Activated CD4-positive, alpha-beta T cell treated with anti-CD3 and anti-CD28 coated beads, Interleukin-2, amount 50 U/mL, for 16 hours (primary cell): ENCODE results near the gene RPL32.

ENCODE experiments used
- DNase-seq: peaks from one replicate; pipeline ENCODE4 v3.0.0-alpha.2; 2020

The RPL32 gene

DNA sequence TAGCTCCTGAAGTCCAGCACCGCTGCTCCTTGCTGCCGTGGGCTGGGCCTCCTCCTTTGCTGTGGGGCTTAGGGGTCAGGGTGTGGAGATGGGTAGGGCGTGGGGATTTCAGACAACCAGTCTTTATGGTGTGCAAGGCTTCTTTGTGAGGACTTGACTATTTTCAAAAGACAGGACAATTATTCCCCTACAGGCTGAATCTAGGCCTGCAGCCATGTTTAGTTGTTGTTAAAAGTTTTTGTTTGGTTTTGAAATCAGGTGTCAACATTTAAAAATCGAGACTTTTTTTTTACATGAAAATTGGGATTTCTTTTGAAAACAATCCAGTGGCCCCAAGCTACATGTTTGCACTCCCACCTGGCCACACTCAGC lies 10.6 kb downstream of the RPL32 start:
- no peak for DNase-seq

- no peak for DNase-seq
These were observed 11.2 kb downstream of the RPL32 start for GRCh38 chr3:12829886-12830784.

DNA sequence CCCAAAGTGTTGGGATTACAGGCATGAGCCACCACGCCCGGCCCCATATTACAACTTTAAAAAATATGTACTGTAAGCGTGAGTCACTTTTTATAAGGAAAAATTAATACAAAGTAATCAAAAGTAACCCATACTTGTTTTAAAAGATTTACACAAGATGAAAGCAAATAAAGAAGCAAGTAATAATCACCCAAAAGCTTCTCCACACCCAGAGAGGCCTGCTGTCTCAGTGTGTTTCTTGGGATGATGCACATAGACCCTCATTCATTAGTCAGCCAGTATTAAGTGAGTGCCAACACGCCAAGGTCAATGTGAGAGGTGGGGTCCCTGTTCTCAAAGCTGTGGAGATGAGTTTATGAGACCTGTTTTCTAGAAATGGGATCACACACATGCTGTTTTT lies 12.0 kb downstream of the RPL32 start:
- DNase-seq, result no peak

DNA sequence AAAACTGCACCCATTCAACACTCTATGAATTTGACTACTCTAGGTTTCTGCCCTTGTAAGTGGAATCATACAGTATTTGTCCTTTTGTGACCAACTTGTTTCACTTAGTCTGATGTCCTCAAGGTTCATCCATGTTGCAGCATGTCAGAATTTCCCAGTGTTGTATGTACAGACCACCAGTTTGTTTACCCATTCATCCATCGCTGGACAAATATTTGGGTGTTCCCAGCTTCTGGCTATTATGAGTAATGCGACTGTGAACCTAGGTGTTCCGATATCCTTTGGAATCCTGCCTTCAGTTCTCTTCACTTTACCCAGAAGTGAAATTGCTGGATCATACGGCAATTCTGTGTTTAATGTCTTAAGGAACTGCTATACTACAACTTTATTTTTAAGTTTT lies 12.6 kb downstream of the RPL32 start:
- no peak for DNase-seq

DNA sequence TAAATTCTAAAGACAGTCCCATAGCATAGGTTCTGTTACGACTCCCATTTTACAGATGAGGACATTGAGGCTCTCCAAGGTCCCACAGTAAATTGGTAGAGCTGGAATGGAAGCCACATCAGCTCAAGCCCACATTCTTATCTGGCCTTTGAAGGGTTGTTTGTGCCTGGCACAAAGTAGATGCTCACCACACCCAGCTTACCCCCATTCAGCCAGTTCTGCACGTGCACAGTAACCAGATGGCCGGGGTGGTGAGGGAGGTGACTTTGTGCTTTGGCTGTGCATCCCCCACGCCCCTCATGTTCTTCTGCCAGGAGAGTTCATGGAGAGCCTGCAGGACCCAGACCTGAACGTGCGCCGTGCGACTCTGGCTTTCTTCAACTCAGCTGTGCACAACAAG lies 16.2 kb downstream of the RPL32 start:
- DNase-seq, result no peak

DNA sequence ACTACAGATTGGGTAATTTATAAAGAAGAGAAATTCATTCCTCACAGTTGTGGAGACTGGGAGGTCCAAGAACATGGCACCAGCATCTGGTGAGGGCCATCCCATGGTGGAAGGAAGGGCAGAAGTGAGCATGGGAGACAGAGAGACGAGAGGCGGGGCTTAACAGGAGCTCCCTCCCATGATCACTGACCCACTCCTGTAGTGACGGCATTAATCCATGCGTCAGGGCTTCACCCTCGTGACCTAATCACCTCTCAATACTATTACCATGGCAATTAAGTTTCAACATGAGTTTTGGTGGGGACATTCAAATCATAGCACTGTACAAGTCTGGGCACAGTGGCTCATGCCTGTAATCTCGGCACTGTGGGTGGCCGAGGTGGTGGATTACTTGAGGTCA lies 17.1 kb downstream of the RPL32 start:
- no peak for DNase-seq

GRCh38 chr3:12822725-12823373 lies 18.5 kb downstream of the RPL32 start:
- DNase-seq, result no peak

- DNase-seq, result no peak
These were observed 22.6 kb downstream of the RPL32 start for GRCh38 chr3:12818773-12819172.

- no peak for DNase-seq
These were observed 23.1 kb downstream of the RPL32 start for GRCh38 chr3:12818273-12818672.

- no peak for DNase-seq
These were observed 24.0 kb downstream of the RPL32 start for GRCh38 chr3:12817343-12817710.

GRCh38 chr3:12816521-12817342 lies 24.6 kb downstream of the RPL32 start:
- no peak for DNase-seq

DNA sequence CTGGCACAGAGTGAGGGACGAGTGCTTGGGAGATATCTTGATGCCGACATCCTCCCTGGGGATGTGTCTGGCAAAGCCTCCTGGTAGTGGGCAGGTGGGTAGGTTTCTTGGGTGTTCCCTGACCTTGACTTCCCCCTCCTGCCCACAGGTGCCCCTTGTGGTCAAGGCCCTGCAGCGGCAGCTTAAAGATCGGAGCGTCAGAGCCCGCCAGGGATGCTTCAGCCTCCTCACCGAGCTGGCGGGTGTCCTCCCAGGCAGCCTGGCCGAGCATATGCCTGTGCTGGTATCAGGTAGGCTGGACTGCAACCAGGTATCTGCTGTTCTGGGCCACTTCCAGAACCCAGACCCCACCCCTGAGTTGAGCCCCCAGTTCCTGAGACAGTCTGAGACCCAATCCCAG lies 25.6 kb downstream of the RPL32 start:
- DNase-seq, result no peak

DNA sequence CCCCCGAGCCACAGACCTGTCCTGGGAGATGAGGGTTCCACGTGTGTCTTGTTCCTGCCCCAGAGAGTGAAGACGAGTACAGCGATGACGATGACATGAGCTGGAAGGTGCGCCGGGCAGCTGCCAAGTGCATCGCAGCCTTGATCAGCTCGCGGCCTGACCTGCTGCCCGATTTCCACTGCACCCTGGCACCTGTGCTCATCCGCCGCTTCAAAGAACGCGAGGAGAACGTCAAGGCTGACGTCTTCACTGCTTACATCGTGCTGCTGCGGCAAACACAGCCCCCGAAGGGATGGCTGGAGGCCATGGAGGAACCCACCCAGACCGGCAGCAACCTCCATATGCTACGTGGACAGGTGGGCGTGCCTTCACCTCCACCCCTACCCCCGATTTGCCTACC lies 26.3 kb downstream of the RPL32 start:
- no peak for DNase-seq

DNA sequence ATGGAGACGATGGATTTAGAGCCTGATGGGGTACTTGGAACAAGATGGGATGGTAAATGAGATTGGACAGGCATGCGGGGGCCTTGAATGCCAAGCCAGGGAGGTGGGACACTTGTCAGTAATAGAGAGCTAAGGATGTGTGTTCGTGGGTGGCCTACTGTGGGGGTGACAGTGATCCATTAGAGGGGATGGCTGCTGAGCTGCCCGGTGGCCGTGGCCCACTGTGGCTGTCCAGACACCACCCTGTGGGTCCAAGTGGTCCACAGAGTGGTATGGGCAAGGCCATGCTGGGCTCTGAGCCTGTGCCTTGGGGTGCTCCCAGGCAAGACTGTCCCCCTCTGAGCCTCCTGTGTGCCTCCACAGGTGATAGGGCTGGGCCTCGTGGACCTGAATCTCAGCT lies 27.4 kb downstream of the RPL32 start:
- no peak for DNase-seq

DNA sequence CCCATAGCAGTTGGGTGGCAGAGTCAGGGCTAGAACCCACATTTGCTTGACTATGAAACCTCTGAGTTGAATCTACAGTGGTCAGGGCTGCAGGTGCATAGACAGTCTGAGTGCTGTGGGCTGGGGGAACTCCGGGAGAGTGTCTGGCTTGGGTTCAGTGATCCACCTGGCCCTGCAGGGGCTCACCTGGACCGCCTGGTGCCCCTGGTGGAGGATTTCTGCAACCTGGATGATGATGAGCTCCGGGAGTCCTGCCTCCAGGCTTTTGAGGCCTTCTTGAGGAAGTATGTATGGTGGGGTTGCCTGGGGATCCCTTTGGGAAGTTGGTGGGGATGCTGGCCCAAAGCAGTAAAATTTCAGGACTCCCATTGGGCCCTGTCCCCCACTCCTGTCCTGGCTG lies 28.6 kb downstream of the RPL32 start:
- DNase-seq, result no peak

DNA sequence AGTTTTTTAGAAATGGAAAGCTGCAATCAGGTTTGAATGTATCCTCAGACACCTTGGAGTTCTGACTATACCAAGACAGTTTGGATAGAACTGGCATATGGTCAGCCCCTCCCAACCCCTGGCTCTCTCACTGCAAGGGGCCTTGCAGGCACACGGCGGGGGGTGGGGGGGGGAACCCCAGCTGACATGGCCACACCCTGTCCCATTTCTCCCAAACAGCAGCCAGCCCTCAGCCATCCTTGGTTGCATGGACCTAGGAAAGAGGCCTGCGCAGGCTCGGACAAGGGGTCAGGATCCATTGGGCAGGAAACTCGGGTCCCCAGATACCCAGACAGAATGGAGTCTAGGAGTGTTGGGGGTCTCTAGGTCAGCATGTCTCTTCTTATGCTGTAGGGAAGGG lies 30.4 kb downstream of the RPL32 start:
- no peak for DNase-seq

- DNase-seq, result peak; percentile 89
These were observed 31.2 kb downstream of the RPL32 start for GRCh38 chr3:12810013-12810780.

DNA sequence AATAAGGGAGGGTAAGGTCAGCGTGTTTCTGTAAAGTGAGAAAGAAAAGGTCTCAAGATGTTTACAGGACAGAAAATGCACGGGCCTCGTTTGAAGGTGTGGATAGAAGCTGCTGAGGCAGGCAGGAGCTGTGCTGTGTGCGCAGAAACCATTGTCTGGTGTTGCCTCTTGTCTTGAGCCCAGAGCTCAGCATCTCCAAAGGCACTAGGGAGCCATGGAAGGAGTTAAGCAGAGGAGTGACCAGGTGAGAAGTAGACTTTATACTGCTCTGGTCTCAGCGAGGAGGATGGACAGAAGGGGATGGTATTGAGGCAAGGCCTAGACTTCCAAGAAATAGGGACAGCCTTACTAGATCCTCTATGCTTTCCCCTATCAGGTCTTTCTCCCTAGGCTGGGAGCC lies 31.9 kb downstream of the RPL32 start:
- no peak for DNase-seq

DNA sequence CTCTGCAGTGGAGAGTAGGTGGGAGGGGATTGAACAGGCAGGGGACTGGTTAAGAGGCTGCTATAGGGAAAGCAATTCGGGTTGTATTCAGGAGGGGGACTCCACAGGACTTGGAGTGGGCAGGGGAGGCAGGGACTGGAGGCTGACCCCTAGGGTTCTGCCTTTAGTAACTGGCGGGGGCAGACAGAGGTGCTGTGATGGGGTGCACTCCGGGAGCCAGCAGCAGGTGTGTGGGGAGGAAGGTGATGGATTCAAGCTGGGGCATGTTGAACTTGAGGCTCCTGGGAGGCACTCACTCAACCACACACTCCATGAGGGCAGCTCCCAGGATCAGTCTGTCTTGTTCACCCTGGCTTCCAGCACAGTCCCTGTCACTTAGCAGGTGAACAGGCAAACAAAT lies 32.4 kb downstream of the RPL32 start:
- no peak for DNase-seq

DNA sequence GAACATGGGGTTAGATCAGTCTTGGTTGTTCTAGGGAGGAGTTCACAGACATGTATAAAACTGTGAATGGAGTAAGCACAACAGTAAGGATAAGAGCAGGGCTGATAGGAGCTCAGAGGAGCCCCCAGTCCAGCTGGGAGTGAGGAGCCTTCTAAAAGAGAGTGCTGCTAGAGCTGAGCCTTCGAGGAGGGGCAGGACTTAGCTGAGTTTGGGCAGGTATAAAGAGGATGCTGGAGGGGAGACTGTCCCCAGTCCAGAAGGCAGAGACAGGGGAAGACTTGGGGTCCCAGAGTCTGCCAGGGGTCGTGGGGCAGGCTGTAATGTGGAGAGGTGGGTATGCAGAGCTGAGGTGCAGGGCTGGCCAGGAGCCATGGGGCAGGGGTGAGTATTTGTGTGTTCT lies 32.8 kb downstream of the RPL32 start:
- DNase-seq, result no peak

DNA sequence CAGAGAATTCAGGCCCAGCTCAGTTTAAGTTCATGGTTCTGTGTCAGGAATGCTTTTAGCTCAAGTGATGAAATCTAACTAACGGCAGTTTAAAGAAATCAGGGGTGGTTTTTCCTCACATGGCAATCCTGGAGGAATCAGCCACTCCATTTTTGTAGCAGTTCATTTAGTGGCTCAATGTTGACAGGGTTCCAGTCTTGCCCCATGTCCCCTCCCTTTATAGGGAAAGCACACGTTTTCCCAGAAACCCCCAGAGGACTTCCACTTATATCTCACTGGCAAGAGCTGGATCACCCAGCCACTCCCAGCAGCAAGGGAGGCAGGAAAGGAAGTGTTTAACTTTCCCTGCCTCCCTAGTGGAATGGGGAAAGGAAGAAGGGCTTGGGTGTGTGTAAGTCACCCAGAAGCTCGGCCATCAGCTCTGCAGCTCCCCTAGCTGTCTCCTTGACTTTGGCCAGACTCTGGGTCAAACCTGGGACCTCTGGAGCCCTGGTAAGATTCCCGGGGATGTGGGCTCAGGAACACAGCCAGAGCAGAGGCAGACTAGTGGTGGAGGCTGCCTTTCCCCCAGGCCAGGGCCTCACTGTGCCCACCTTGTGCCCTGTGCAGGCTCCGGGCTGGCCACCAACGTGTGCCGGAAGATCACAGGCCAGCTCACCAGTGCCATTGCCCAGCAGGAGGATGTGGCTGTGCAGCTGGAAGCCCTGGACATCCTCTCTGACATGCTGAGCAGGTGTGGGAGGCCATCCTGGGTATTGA lies 33.6 kb downstream of the RPL32 start:
- no peak for DNase-seq

DNA sequence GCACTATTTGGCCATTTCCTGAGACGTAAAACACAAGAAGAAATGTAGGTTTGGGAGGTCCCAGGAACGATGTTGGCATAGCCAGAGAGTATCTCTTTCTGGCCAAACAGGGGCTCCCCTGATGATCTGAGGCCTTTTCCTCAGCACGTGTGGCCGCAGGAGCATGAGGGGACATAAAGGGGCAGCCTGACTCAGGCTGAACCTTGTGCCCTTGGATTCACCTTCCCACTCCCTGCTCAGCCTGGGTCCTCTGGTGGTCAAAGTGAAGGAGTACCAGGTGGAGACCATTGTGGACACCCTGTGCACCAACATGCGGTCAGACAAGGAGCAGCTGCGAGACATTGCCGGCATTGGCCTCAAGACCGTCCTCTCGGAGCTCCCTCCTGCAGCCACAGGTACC lies 34.3 kb downstream of the RPL32 start:
- no peak for DNase-seq
